Right lobe of liver (tissue), 6 donors: ENCODE data around the gene ROPN1B. TPM values are rescaled to one million over a fixed set of nuclear protein-coding genes. Genes with fewer than 3 reads are reported as not detected.

Experiments
- ATAC-seq, 4 donors: fragments of 200-7000 bp; cut with Tn5 transposase; one replicate each; pipeline ENCODE4 v1.9.1; 2020; ENCODE audit warnings: mild to moderate bottlenecking in 4 of 4, moderate library complexity in 4 of 4
- DNase-seq, 3 donors: peaks; one replicate each; pipeline ENCODE4 v3.0.0-alpha.2; 2020
- H3K27ac ChIP-seq, 3 donors: fragments of 200-600 bp; one replicate each; pipeline ENCODE4 v1.8.0; 2022
- H3K27me3 ChIP-seq, 2 donors: fragments of 200-600 bp; one replicate each; pipeline ENCODE4 v1.8.0; 2022
- H3K36me3 ChIP-seq, 4 donors: fragments of 200-600 bp; sonication (generic) in 1 of 4; one replicate each; pipeline versions ENCODE4 v1.5.1 to v1.8.0; 2017 to 2022; ENCODE audit warnings: control low read depth in 1 of 4
- H3K4me1 ChIP-seq, 4 donors: fragments of 200-600 bp; sonication (generic) in 1 of 4; one replicate each; pipeline versions ENCODE4 v1.5.1 to v1.8.0; 2017 to 2022; ENCODE audit warnings: control low read depth in 1 of 4
- H3K4me3 ChIP-seq, 3 donors: fragments of 200-600 bp; one replicate each; pipeline ENCODE4 v1.8.0; 2022
- H3K9me3 ChIP-seq, 4 donors: fragments of 200-600 bp; sonication (generic) in 1 of 4; one replicate each; pipeline versions ENCODE4 v1.5.1 to v1.8.0; 2017 to 2022; ENCODE audit warnings: control low read depth in 1 of 4
- CTCF ChIP-seq, 4 donors: fragments of 200-600 bp in 3 of 4; fragments of 450-650 bp in 1 of 4; IDR thresholded peaks; one replicate each; pipeline versions ENCODE4 v1.5.1 to v1.8.0; 2016 to 2022; ENCODE audit warnings: antibody characterized with exemption in 4 of 4, mild to moderate bottlenecking in 2 of 4
- POLR2A ChIP-seq: fragments of 450-650 bp; IDR thresholded peaks from one replicate; pipeline ENCODE4 v1.6.1; 2017; ENCODE audit warnings: antibody characterized with exemption, mild to moderate bottlenecking
- WGBS: methylation state at CpG from one replicate; pipeline ENCODE4 v1.1.6; 2018; ENCODE audit warnings: low coverage, low lambda C conversion rate; ENCODE audit not compliant: insufficient coverage; ENCODE audit errors: missing lambda C conversion rate; 5-methylcytosine and 5-hydroxymethylcytosine counted together
- intact Hi-C, 2 donors: fragments of 100-400 bp; cut with DNase I; formaldehyde crosslinking; loops; one replicate each; pipeline versions ENCODE4 v1.11.2 to v1.14.1; 2022
- total RNA-seq, 6 experiments: library from RNA; depleted of rRNA in 2 of 6; stranded (reverse); fragments of >200 nt in 2 of 6; fragmentation: NEBNext Ultra II Directional in 3 of 6; extraction: Animal tissue kit (Norgen Biotek cat#: 25700) in 3 of 6; gene quantifications; one replicate each; pipeline versions ENCODE4 v1.1.0 to v1.2.4, GENCODE V29; 2016 to 2023
- donor health status: DM: no; HTN: yes; CAD: no.
- donor health status: DM: no; HTN: no; CAD: no.
- donor health status: DM: no; HTN: no; CAD: no.
- donor health status: DM: no; HTN: yes; CAD: no.
- donor health status: DM: no; HTN: yes; CAD: no.

The ROPN1B gene
- total RNA-seq, 6 experiments from 2014 or later = 0.46 to 2.0 (median 0.60) TPM; not detected in 1

- Histone ChIP-seq H3K4me3 (no peak overlapping the region), H3K27me3 (no peaks in the 10 kb centered on the region), H3K4me1 (no peaks in the 10 kb centered on the region), H3K9me3 (no peaks in the 10 kb centered on the region), H3K27ac (no peak overlapping the region), H3K36me3 (no peaks in the 10 kb centered on the region)
- WGBS = no CpG with 5 or more reads among the region's 4 CpGs
- intact Hi-C loops = no loop called here
- DNase-seq (no peak), ATAC-seq (peak in 1 of 4 donors; percentile 9)
- TF ChIP-seq CTCF (IDR thresholded peaks at IDR 0.05) (no peak), POLR2A (no peak)
These were observed 56.9 kb downstream of the ROPN1B start for GRCh38 chr3:126025862-126026261.

- intact Hi-C loops = no loop called here
- DNase-seq (no peak), ATAC-seq (no peak)
- H3K27me3 ChIP-seq = no peaks in the 10 kb centered on the region
- H3K27ac ChIP-seq = no peak overlapping the region
- no peak for TF ChIP-seq CTCF (IDR thresholded peaks at IDR 0.05)
- TF ChIP-seq POLR2A = no peak
- WGBS = 86% methylated on average over 4 of the region's 11 CpGs
- H3K4me1 ChIP-seq = no peaks in the 10 kb centered on the region
- no peaks in the 10 kb centered on the region for H3K9me3 ChIP-seq
- H3K4me3 ChIP-seq = no peak overlapping the region
- no peaks in the 10 kb centered on the region for H3K36me3 ChIP-seq
These were observed 57.3 kb downstream of the ROPN1B start for GRCh38 chr3:126026277-126026751.

GRCh38 chr3:126026761-126027160, 57.8 kb downstream of the ROPN1B start:
- H3K9me3 ChIP-seq = no peaks in the 10 kb centered on the region
- no CpG with 5 or more reads among the region's 6 CpGs for WGBS
- no peak for ATAC-seq
- no peaks in the 10 kb centered on the region for H3K36me3 ChIP-seq
- H3K27me3 ChIP-seq = no peaks in the 10 kb centered on the region
- no peak overlapping the region for H3K27ac ChIP-seq
- TF ChIP-seq CTCF (IDR thresholded peaks at IDR 0.05) (no peak), POLR2A (no peak)
- no peaks in the 10 kb centered on the region for H3K4me1 ChIP-seq
- no peak overlapping the region for H3K4me3 ChIP-seq
- intact Hi-C loops = no loop called here
- no peak for DNase-seq

- no peak for DNase-seq
- Histone ChIP-seq H3K27me3 (no peaks in the 10 kb centered on the region), H3K4me3 (no peak overlapping the region), H3K27ac (no peak overlapping the region), H3K4me1 (no peaks in the 10 kb centered on the region), H3K9me3 (no peaks in the 10 kb centered on the region), H3K36me3 (no peaks in the 10 kb centered on the region)
- ATAC-seq = no peak
- intact Hi-C loops = no loop called here
- no CpG with 5 or more reads among the region's 4 CpGs for WGBS
- TF ChIP-seq CTCF (IDR thresholded peaks at IDR 0.05) (no peak), POLR2A (no peak)
These were observed 59.1 kb downstream of the ROPN1B start for GRCh38 chr3:126028096-126028495.

- intact Hi-C loops = no loop called here
- DNase-seq = no peak
- Histone ChIP-seq H3K36me3 (no peaks in the 10 kb centered on the region), H3K27ac (no peak overlapping the region), H3K9me3 (no peaks in the 10 kb centered on the region), H3K4me1 (no peaks in the 10 kb centered on the region), H3K27me3 (no peaks in the 10 kb centered on the region), H3K4me3 (no peak overlapping the region)
- no peak for ATAC-seq
- TF ChIP-seq CTCF (IDR thresholded peaks at IDR 0.05) (no peak), POLR2A (no peak)
These were observed 60.3 kb downstream of the ROPN1B start for GRCh38 chr3:126029241-126029640.
